ENCODE results near the gene FZD4.

Gene FZD4

GRCh38 chr11:86900162-86900561 lies 55.0 kb downstream of the FZD4 start:
- H3K27ac ChIP-seq, result no peak overlapping the region
- H3K4me3 ChIP-seq, result no peak overlapping the region
- H3K9me3 ChIP-seq, result no peaks in the 10 kb centered on the region
- no peak for DNase-seq
- peaks cover 0 to 11% (median 0%) of the 10 kb centered on the region in 4 donors for H3K4me1 ChIP-seq
- no peaks in the 10 kb centered on the region for H3K36me3 ChIP-seq
- TF ChIP-seq, protein P1, sequence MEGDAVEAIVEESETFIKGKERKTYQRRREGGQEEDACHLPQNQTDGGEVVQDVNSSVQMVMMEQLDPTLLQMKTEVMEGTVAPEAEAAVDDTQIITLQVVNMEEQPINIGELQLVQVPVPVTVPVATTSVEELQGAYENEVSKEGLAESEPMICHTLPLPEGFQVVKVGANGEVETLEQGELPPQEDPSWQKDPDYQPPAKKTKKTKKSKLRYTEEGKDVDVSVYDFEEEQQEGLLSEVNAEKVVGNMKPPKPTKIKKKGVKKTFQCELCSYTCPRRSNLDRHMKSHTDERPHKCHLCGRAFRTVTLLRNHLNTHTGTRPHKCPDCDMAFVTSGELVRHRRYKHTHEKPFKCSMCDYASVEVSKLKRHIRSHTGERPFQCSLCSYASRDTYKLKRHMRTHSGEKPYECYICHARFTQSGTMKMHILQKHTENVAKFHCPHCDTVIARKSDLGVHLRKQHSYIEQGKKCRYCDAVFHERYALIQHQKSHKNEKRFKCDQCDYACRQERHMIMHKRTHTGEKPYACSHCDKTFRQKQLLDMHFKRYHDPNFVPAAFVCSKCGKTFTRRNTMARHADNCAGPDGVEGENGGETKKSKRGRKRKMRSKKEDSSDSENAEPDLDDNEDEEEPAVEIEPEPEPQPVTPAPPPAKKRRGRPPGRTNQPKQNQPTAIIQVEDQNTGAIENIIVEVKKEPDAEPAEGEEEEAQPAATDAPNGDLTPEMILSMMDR (IDR thresholded peaks at IDR 0.05), result no peak
- H3K27me3 ChIP-seq, result no peaks in the 10 kb centered on the region
- intact Hi-C loops (cut with DNase I; ENCODE audit: low total_unique reads), result no loop called here

GRCh38 chr11:86898689-86899088 lies 56.5 kb downstream of the FZD4 start:
- TF ChIP-seq, protein P1 (IDR thresholded peaks at IDR 0.05), result no peak
- Histone ChIP-seq H3K36me3 (no peaks in the 10 kb centered on the region), H3K4me1 (peaks cover 0 to 11% (median 0%) of the 10 kb centered on the region in 4 donors), H3K27me3 (no peaks in the 10 kb centered on the region), H3K27ac (no peak overlapping the region), H3K4me3 (no peak overlapping the region), H3K9me3 (no peaks in the 10 kb centered on the region)
- intact Hi-C loops (cut with DNase I; ENCODE audit: low total_unique reads), result no loop called here
- DNase-seq, result no peak

GRCh38 chr11:86896441-86896841 lies 58.8 kb downstream of the FZD4 start:
- no peak overlapping the region for H3K27ac ChIP-seq
- no peaks in the 10 kb centered on the region for H3K9me3 ChIP-seq
- H3K4me3 ChIP-seq, result no peak overlapping the region
- intact Hi-C loops (cut with DNase I; ENCODE audit: low total_unique reads), result no loop called here
- H3K4me1 ChIP-seq, result peaks cover 0 to 11% (median 0%) of the 10 kb centered on the region in 4 donors
- no peak for DNase-seq
- H3K27me3 ChIP-seq, result no peaks in the 10 kb centered on the region
- H3K36me3 ChIP-seq, result no peaks in the 10 kb centered on the region
- TF ChIP-seq, protein P1 (IDR thresholded peaks at IDR 0.05), result no peak
